HG03103 (cell line): Measurements from ENCODE around the gene TMED7.
"Not testable (repeated sequence)": the region's sequence is repeated elsewhere in the genome, so short reads cannot be mapped to it uniquely, and the experiment has no call there.

Source experiments
- ATAC-seq: cut with Tn5 transposase; IDR thresholded peaks from one replicate; pipeline ENCODE4 v1.9.1; 2021; ENCODE audit warnings: low read depth; ENCODE audit not compliant: unreplicated experiment

Gene TMED7

DNA sequence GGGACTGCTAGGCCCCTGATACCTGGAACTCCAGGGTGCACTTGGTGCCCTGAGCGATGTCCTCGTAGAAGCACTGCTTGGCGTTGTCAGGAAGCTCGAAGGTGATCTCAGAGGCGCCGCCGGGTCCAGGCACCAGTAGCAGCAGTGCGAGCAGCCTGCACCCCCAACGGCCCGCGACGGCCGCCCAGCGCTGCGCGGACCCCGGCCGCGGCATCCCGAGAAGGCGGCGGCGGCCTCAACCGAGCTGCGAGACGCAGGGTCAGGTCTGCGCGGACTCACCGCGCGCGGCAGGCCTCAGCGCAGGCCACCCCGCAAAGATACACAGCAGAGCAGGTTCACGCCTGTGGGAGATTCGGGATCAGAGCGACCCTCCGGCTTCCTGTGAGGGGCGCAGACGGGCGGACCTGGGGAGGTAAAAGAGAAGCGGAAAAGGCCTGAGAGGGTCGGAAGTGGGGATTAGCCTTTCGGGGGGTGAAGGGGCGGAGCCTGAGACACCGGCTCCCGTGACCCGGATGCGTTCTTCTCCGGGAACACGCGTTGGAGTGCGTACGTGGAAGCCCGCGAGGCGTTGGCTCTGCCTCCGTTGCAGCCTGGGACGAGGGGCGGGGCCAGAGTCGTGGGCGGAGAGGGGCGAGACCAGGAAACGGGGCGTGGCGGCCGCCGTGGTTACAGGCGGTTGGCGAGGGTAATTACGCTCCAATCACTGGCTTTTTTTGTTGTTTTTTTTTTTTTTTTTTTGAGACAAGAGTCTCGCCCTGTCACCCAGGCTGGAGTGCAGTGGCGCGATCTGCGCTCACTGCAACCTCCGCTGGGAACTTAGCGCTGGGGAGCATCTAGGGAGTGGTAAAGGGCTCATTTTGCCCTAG, at the start of gene TMED7:
Gene TMED7 (minus strand): TSS at position 458 of the 866 bp plus-strand sequence. CDS start 244 bp downstream, at position 214.
- peak; percentile 89 for ATAC-seq

- not testable (repeated sequence) for ATAC-seq
Measured at GRCh38 chr5:115674782-115675181, 48.9 kb upstream of the TMED7 start.

DNA sequence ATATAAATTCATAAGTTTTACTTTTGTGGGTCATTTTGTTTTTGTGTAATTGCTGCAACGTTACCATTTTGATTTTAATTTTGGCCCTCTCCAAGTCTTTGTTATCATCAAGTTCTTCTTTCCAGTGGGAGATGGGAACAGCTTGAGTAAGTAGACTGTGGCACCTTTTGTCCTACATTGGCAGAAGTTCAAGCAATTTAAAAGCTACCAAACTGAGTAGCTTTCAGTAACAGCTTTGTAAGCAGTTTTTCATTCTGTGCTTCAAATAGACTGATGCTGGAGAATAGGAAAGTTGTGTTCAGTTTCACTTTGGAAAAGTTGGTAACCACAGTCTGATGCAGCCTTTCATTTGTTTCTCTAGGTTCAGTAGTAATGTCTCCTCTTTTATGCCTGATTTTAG, 47.8 kb upstream of the TMED7 start:
- no peak for ATAC-seq

- ATAC-seq = no peak
Measured at GRCh38 chr5:115671939-115672338, 46.1 kb upstream of the TMED7 start.

DNA sequence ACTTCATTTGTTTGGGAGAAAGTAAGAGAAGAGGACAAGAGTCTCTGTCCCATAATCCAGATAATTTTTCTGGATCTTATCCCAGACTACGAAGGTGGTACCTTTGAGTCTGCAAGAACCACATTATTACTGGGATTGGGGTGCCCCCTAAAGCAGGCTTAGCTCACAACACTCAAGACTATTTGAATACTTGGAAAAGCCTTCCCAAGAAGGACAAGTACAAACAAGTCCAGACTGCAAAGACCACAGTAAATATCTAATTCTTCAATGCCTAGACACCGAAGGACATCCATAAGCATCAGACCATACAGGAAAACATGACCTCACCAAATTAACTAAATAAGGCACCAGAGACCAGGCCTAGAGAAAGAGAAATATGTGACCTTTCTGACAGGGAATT, 40.2 kb upstream of the TMED7 start:
- no peak for ATAC-seq

GRCh38 chr5:115661563-115661962, 35.7 kb upstream of the TMED7 start:
- ATAC-seq = no peak

DNA sequence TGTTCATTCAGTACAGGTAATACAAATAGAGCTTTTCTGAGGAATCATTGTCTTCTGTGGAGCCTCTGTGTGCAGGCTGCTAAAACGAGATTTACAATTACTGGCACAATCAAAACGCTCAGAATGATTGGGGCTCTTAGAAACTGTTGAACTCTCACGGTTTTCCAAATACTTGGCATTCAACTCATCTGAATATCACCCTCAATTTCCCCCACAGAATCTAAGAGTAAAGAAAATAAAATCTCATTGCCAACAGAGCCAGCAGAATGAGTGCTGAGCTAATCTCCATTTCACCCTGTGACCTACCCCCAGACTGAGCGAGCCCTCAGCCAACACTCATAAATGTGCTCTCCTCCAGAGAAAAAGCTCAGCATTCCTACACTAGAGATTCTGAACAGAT, 35.3 kb upstream of the TMED7 start:
- no peak for ATAC-seq

DNA sequence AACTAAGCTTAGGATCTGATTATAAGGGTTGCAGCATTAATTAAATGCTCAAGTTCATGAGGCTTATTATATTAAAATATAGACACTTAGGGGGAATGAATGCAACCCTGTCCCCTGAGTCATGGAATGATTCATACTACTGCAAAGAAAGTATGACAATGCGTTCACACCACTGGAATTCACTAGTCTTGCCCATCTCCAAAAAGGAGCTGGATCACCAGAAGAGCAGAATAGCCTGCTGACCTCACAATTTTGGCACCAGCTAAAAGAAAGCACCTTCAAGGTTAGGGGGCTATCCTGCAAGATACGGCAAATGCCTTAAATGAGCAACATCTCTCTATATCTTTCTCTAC, 32.0 kb upstream of the TMED7 start:
- ATAC-seq = no peak

DNA sequence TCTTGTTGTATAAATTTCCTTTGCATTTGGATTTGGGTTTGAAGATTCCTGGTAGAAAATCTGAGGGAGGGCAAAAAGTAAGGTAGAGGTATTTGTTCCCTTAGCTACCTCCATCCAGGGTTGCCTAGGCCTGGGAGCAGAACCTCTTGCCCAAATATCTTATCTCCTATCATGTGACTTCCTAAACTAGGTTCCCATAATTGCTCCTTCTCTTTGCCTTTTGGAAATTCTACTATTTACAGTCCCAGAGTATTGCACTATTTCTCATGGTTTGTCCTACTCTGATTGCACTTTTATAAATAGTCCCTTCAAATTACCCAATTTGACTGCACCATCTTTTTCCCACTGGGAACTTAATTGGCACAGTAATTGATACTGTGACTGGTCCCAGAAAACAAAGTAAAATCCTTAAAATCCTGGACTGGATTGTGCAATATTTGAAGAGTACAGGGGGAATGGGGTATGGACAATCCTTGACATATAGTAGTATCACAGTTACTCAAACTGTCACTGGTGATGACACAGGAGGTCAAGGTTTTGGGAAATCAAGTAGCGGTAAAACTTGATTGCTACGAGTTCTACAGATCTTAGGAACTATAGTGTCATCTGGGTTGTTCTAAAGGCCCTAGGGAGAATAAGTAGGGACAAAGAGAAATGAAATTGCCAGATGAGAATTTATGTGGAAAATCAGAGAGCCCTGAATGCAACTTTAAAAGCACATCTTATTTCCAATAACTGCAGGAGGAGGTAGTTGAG, 31.5 kb upstream of the TMED7 start:
- ATAC-seq = no peak

DNA sequence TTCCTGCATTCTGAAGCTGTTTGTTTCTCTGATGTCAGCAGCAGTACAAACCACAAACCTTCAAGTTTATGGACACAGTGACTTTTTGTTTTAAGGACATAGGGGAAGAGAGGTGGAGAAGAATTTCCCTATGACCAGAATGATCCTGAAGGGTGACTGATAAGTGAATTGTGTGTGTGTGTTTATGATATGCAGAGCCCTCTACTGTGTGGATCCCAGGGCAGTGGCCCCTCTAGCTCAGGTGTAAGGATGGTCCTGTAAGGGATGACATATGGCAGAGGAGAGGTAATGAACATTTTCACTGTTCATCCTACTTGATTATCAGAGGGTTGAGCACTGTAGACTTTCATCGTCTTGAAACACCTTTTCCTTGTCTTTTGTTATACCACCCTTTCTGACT, 30.6 kb upstream of the TMED7 start:
- no peak for ATAC-seq

- ATAC-seq = no peak
Measured at GRCh38 chr5:115655994-115656393, 30.2 kb upstream of the TMED7 start.

GRCh38 chr5:115649541-115649940, 23.7 kb upstream of the TMED7 start:
- no peak for ATAC-seq

GRCh38 chr5:115648056-115648455, 22.2 kb upstream of the TMED7 start:
- no peak for ATAC-seq

GRCh38 chr5:115645386-115645785, 19.6 kb upstream of the TMED7 start:
- ATAC-seq = not testable (repeated sequence)

DNA sequence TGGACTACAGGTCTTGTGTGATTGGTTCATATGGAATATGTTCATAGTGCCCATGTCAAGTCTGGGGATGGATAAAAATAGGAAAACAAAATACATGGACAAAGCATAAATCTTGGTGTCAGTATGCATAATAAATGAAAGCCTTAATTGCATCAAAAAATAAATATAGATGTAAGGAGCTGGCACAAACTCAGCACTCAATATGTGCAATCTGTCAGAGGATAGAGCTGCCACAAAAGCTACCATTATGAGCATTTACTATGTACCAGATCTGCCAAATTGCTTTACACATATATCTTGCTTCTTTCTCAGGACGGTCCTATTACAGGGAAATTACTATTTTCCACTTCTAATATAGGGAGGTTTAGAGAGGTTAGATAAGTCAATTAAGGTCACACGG, 18.2 kb upstream of the TMED7 start:
- no peak for ATAC-seq

DNA sequence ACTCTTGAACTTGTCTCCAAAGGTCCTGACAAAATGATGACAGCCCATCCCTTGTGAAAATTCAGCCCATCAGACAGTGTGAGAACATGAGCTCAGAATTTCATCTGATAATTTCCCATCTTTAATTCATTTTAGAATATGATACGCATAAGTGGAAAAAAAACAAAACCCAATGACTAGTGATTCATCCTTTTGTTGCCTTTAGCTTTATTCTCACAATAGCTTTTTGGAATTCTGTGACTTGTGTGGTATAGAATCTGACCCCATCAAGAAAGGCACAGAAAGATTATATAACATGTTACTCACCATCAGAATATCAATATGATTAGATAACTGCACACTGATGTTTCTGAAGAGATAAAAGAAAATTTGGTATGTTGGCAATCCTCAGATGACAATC, 16.1 kb upstream of the TMED7 start:
- no peak for ATAC-seq

- no peak for ATAC-seq
Measured at GRCh38 chr5:115640274-115640673, 14.4 kb upstream of the TMED7 start.

GRCh38 chr5:115639377-115639776, 13.5 kb upstream of the TMED7 start:
- no peak for ATAC-seq

DNA sequence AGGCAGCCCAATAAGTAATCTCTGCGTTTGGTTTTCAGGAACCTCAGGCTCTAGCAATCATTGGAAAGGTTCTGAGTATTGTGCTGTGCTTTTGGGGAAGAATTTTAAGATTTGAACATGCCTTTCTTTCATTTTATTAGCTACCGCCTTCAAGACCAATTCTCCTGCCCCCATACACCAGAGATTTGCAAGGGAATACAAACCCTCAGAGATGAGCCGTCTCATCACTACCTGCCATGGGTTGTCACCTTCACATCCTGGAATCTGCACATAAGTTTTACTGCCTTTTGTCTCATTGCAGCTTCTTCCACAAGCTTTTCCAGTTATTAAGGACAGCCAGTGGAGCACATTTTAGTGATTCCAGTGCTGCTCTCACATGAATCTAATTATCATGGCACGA, 11.7 kb upstream of the TMED7 start:
- no peak for ATAC-seq

- no peak for ATAC-seq
Measured at GRCh38 chr5:115636008-115636407, 10.2 kb upstream of the TMED7 start.

- peak; percentile 44 for ATAC-seq
Measured at GRCh38 chr5:115634343-115635132, 8.7 kb upstream of the TMED7 start.
